Measurements from ENCODE around the gene MOGAT1. TPM values are rescaled to one million over a fixed set of nuclear protein-coding genes. Genes with fewer than 3 reads are reported as not detected.

The MOGAT1 gene
- total and polyA plus RNA-seq, 2 of the 13 experiments (the other 11 are each of a cell fraction or from before 2014, with no cell fraction given), result 0.98 to 4.3 TPM

DNA sequence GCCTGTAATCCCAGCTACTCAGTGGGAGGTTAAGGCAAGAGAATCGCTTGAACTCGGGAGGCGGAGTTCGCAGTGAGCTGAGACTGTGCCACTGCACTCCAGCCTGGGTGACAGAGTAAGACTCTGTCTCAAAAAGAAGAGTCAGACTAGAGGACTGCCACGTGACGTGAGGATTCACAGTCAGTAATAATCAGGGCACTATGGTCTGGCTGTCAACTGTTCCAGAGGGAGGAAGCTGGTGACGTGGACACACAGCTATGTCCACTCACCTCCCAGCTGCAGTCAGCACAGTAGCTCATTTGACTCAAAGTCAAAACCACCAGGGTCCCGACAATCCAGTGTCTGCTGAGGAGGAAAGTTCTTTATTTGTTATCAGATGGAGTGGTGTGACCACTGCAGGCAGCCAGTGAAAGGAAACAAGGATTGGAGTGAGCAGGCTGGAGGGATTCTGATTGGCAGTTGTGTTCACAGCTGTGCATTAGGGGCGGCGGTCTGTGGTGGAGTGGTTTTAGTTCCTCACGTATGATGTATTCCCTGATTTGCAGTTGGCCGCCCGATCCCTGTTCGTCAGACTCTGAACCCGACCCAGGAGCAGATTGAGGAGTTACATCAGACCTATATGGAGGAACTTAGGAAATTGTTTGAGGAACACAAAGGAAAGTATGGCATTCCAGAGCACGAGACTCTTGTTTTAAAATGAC lies 37.9 kb downstream of the MOGAT1 start (continued):
- TF ChIP-seq, protein P1, sequence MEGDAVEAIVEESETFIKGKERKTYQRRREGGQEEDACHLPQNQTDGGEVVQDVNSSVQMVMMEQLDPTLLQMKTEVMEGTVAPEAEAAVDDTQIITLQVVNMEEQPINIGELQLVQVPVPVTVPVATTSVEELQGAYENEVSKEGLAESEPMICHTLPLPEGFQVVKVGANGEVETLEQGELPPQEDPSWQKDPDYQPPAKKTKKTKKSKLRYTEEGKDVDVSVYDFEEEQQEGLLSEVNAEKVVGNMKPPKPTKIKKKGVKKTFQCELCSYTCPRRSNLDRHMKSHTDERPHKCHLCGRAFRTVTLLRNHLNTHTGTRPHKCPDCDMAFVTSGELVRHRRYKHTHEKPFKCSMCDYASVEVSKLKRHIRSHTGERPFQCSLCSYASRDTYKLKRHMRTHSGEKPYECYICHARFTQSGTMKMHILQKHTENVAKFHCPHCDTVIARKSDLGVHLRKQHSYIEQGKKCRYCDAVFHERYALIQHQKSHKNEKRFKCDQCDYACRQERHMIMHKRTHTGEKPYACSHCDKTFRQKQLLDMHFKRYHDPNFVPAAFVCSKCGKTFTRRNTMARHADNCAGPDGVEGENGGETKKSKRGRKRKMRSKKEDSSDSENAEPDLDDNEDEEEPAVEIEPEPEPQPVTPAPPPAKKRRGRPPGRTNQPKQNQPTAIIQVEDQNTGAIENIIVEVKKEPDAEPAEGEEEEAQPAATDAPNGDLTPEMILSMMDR (CRISPR knock-in tag; IDR thresholded peaks at IDR 0.05), result peak; percentile 24; the same call in 1 of the 2 replicates
- TF ChIP-seq, protein P2, sequence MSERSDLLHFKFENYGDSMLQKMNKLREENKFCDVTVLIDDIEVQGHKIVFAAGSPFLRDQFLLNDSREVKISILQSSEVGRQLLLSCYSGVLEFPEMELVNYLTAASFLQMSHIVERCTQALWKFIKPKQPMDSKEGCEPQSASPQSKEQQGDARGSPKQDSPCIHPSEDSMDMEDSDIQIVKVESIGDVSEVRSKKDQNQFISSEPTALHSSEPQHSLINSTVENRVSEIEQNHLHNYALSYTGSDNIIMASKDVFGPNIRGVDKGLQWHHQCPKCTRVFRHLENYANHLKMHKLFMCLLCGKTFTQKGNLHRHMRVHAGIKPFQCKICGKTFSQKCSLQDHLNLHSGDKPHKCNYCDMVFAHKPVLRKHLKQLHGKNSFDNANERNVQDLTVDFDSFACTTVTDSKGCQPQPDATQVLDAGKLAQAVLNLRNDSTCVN (CRISPR knock-in tag; IDR thresholded peaks at IDR 0.05; ENCODE audit: borderline replicate concordance), result peak; percentile 67; the same call in 1 of the 2 replicates
- TF ChIP-seq ZNF350 (CRISPR knock-in tag; IDR thresholded peaks at IDR 0.05; ENCODE audit: borderline replicate concordance, low read depth) (peak; percentile 92; the same call in 1 of the 2 replicates), ZNF746 (CRISPR knock-in tag; IDR thresholded peaks at IDR 0.05) (peak; percentile 71; the same call in 1 of the 2 replicates), KMT2A (CRISPR knock-in tag; IDR thresholded peaks at IDR 0.05) (peak; percentile 52; the same call in 1 of the 2 replicates), NFATC3 (CRISPR knock-in tag; IDR thresholded peaks at IDR 0.05) (0 out of 2 replicates have a peak, but pooled peaks have one; percentile 16), HOXA9 (CRISPR knock-in tag; IDR thresholded peaks at IDR 0.05; ENCODE audit: borderline replicate concordance) (no peak), TBX2 (CRISPR knock-in tag; IDR thresholded peaks at IDR 0.05; ENCODE audit: borderline replicate concordance) (peak; percentile 94), ARID2 (CRISPR knock-in tag; IDR thresholded peaks at IDR 0.05; ENCODE audit: borderline replicate concordance) (no peak), ZNF558 (CRISPR knock-in tag; IDR thresholded peaks at IDR 0.05; ENCODE audit: borderline replicate concordance) (peak; percentile 63; the same call in 1 of the 2 replicates), MED8 (CRISPR knock-in tag; IDR thresholded peaks at IDR 0.05; ENCODE audit: insufficient replicate concordance) (peak; percentile 91), ZNF34 (CRISPR knock-in tag; IDR thresholded peaks at IDR 0.05; ENCODE audit: borderline replicate concordance) (no peak; the same call in 1 of the 2 replicates), CHD4 (IDR thresholded peaks at IDR 0.05; ENCODE audit: borderline replicate concordance, low read length) (peak; percentile 90; the same call in 1 of the 2 replicates)
- TF ChIP-seq, protein P3, sequence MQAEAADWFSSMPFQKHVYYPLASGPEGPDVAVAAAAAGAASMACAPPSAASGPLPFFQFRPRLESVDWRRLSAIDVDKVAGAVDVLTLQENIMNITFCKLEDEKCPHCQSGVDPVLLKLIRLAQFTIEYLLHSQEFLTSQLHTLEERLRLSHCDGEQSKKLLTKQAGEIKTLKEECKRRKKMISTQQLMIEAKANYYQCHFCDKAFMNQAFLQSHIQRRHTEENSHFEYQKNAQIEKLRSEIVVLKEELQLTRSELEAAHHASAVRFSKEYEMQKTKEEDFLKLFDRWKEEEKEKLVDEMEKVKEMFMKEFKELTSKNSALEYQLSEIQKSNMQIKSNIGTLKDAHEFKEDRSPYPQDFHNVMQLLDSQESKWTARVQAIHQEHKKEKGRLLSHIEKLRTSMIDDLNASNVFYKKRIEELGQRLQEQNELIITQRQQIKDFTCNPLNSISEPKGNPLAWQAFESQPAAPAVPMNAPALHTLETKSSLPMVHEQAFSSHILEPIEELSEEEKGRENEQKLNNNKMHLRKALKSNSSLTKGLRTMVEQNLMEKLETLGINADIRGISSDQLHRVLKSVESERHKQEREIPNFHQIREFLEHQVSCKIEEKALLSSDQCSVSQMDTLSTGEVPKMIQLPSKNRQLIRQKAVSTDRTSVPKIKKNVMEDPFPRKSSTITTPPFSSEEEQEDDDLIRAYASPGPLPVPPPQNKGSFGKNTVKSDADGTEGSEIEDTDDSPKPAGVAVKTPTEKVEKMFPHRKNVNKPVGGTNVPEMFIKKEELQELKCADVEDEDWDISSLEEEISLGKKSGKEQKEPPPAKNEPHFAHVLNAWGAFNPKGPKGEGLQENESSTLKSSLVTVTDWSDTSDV (CRISPR knock-in tag; IDR thresholded peaks at IDR 0.05), result no peak
- TF ChIP-seq, protein P4, sequence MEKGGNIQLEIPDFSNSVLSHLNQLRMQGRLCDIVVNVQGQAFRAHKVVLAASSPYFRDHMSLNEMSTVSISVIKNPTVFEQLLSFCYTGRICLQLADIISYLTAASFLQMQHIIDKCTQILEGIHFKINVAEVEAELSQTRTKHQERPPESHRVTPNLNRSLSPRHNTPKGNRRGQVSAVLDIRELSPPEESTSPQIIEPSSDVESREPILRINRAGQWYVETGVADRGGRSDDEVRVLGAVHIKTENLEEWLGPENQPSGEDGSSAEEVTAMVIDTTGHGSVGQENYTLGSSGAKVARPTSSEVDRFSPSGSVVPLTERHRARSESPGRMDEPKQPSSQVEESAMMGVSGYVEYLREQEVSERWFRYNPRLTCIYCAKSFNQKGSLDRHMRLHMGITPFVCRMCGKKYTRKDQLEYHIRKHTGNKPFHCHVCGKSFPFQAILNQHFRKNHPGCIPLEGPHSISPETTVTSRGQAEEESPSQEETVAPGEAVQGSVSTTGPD (CRISPR knock-in tag; IDR thresholded peaks at IDR 0.05), result peak; percentile 83
- TF ChIP-seq, protein P5, sequence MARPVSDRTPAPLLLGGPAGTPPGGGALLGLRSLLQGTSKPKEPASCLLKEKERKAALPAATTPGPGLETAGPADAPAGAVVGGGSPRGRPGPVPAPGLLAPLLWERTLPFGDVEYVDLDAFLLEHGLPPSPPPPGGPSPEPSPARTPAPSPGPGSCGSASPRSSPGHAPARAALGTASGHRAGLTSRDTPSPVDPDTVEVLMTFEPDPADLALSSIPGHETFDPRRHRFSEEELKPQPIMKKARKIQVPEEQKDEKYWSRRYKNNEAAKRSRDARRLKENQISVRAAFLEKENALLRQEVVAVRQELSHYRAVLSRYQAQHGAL (CRISPR knock-in tag; IDR thresholded peaks at IDR 0.05; ENCODE audit: not compliant biosample characterization), result peak; percentile 86

All from HepG2 (cell line).